Measurements from ENCODE around the gene PRTN3.

Gene PRTN3

DNA sequence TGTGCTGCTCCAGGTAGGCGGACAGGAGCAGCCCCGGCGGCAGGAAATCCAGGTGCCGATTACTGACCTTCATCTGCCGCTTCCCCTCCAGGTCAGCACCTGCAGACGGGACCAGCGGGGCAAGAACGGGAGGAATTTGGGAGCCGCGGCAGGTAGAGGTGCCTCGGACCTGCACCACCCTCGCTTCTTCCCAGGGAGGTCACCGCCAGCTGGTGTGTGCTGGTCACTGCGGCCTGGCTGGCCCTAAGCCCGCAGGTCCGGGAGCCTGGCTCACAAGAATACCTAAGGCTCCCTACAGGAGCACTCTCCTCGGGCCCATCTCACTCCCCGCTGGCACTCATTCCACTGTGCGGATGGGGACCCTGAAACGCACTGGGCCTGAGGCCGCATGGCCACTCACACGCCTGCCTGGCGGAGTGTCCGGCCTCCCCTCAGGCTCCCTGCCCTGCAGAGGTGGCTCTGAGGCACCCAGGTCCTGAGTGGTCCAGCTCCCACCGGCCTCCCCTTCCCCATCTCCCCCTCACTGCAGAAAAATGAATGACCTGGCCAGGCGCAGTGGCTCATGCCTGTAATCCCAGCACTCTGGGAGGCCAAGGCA, 56.7 kb downstream of the PRTN3 start:
- TF ChIP-seq, protein P1, sequence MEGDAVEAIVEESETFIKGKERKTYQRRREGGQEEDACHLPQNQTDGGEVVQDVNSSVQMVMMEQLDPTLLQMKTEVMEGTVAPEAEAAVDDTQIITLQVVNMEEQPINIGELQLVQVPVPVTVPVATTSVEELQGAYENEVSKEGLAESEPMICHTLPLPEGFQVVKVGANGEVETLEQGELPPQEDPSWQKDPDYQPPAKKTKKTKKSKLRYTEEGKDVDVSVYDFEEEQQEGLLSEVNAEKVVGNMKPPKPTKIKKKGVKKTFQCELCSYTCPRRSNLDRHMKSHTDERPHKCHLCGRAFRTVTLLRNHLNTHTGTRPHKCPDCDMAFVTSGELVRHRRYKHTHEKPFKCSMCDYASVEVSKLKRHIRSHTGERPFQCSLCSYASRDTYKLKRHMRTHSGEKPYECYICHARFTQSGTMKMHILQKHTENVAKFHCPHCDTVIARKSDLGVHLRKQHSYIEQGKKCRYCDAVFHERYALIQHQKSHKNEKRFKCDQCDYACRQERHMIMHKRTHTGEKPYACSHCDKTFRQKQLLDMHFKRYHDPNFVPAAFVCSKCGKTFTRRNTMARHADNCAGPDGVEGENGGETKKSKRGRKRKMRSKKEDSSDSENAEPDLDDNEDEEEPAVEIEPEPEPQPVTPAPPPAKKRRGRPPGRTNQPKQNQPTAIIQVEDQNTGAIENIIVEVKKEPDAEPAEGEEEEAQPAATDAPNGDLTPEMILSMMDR (IDR thresholded peaks at IDR 0.05; ENCODE audit: low read depth, low read length, missing control alignments) = no peak
- DNase-seq (ENCODE audit: low read depth) = no peak
- no peak overlapping the region for H3K4me3 ChIP-seq (ENCODE audit: low read depth, low read length)
